H54 (cell line): ENCODE data around the gene C1R.

Source experiments
- DNase-seq: peaks from one replicate; pipeline ENCODE4 v3.0.0; 2011; ENCODE audit warnings: low spot score, mixed read lengths; ENCODE audit not compliant: insufficient read length
- FAIRE-seq: peaks from 3 replicates; lab custom pipeline; 2011; peaks lifted over from hg19 to GRCh38; lab: Jason Lieb, UNC
- POLR2A ChIP-seq: IDR thresholded peaks from 2 replicates; pipeline ENCODE4 v1.6.1; 2011; ENCODE audit warnings: low read depth, mild to moderate bottlenecking, low read length

C1R gene

GRCh38 chr12:7076493-7076892 is 15.8 kb downstream of the C1R start:
- no peak for DNase-seq
- FAIRE-seq, result no peak
- no peak for TF ChIP-seq POLR2A

- FAIRE-seq, result no peak
- no peak for DNase-seq
- TF ChIP-seq POLR2A, result no peak
Observed at GRCh38 chr12:7075939-7076338, 16.3 kb downstream of the C1R start.

DNA sequence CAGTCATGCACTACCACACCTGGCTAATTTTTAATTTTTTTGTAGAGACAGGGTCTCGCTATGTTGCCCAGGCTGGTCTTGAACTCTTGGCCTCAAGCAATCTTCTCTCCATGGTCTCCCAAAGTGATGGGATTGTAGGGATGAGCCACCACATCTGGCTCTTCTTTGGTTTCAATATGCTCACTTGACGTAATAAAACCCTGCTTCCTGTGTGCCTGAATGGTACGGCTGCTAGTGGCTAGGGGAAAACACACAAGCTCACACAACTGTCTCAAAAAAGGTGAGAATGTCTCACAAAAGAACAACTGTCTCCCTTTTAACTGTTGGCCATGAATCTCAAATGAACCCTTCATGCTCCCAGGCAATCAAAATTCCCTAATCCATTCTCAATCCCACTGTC is 16.7 kb downstream of the C1R start:
- no peak for TF ChIP-seq POLR2A
- DNase-seq (no peak), FAIRE-seq (no peak)

- DNase-seq (no peak), FAIRE-seq (no peak)
- TF ChIP-seq POLR2A, result no peak
Observed at GRCh38 chr12:7073946-7074345, 18.3 kb downstream of the C1R start.

GRCh38 chr12:7072554-7072953 is 19.7 kb downstream of the C1R start:
- no peak for TF ChIP-seq POLR2A
- no peak for DNase-seq
- no peak for FAIRE-seq

DNA sequence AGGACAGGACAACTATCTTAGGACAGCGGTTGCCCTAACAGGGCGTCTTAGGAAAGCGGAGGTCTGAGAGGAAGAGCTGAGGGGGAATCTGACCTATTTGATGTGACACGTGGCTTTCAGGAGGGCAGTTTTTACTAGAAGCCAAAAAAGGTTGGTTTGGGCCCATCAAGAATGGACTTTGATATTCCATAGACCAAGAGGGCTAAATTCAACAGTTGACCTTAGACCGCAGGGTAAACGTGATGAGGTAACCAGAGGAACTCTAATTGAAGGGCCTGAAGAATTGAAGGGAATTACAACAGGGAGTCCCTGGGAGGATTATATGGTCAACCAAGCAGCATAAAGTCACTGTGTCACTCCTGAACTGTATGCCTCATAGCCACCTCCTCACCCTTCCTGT is 20.2 kb downstream of the C1R start:
- no peak for TF ChIP-seq POLR2A
- FAIRE-seq, result no peak
- DNase-seq, result no peak

DNA sequence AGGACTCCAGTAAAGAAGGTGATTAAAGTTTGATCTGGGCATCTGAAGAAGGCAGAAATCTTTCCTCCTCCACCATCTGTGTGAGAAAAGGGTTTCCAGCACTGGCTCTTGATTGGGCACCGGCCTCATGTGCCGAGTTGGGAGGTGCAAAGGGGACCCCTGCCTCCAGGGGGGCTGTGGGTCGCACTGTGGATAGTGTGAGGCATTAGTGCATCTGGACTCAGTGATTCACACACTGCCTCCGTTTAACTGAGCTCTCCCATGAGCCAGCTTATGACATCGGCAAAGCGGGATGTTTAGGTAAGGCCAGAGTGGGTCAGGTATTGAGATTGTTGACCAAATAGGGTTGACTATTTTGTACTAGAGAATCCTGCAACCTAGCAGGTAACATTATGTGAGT is 22.9 kb downstream of the C1R start:
- no peak for TF ChIP-seq POLR2A
- no peak for FAIRE-seq
- no peak for DNase-seq

DNA sequence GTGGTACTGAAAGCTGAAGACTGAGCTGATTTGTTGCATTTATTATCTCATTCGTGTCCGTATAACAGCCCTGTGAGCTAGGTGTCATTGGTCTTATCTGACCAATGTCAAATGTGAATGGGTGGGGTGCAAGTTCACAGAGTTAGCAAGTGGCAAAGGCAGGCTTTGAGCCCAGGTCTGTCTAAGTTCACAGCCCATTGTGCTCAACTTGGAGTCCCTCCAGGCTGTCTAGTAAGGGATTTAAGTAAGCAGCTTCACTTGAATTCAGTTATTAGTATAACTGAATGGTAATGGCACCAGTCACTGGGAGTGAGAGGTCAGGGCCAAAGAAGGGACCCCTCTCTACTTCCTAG is 23.3 kb downstream of the C1R start:
- no peak for DNase-seq
- no peak for TF ChIP-seq POLR2A
- no peak for FAIRE-seq

DNA sequence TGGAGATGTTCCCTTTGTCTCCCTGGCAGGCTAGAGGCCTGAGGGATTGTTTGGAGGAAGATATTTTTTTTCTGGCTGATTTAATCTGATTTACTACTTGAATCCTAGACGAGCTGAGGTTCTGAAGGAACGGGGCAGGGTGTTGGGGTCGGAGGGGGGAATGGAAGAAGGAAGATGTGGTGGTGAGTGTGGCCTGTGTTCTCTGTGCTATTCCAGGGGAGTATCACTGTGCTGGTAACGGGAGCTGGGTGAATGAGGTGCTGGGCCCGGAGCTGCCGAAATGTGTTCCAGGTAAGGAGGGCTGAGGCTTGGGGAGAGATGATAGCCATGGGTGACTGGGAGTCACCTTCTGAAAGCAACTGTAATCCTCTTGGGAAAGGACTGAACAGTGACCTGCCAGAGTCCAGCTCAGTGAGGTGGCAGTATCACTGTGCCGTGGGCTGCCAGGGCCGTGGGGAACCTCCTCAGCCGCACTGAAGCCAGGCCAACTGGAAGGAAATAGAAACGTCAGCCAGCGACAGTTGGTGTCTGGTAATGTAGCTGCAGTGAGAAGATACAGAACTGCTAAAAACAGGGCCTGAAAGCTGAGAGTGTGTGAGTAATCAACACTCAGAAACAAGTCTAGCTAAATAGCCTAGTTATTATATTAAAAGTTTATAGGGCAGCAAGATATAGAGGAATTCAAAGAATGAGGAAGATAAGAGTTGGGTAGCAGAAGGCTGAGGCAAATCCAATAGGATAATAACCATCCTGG is 23.8 kb downstream of the C1R start:
- DNase-seq, result no peak
- no peak for TF ChIP-seq POLR2A
- FAIRE-seq, result no peak

- DNase-seq (no peak), FAIRE-seq (no peak)
- TF ChIP-seq POLR2A, result no peak
Observed at GRCh38 chr12:7067096-7067495, 25.1 kb downstream of the C1R start.

- no peak for TF ChIP-seq POLR2A
- no peak for FAIRE-seq
- no peak for DNase-seq
Observed at GRCh38 chr12:7066596-7066995, 25.6 kb downstream of the C1R start.

- TF ChIP-seq POLR2A, result no peak
- no peak for FAIRE-seq
- no peak for DNase-seq
Observed at GRCh38 chr12:7065073-7065623, 27.1 kb downstream of the C1R start.

GRCh38 chr12:7064516-7064915 is 27.7 kb downstream of the C1R start:
- no peak for FAIRE-seq
- no peak for TF ChIP-seq POLR2A
- DNase-seq, result no peak

GRCh38 chr12:7061596-7061995 is 30.6 kb downstream of the C1R start:
- no peak for TF ChIP-seq POLR2A
- DNase-seq (no peak), FAIRE-seq (no peak)

- DNase-seq, result no peak
- TF ChIP-seq POLR2A, result no peak
- FAIRE-seq, result no peak
Observed at GRCh38 chr12:7061138-7061537, 31.1 kb downstream of the C1R start.
